ENCODE data around the gene ADCY4. TPM values are rescaled to one million over a fixed set of nuclear protein-coding genes. Genes with fewer than 3 reads are reported as not detected.

ADCY4 gene
- total and polyA plus RNA-seq, 10 of the 15 experiments (the other 5 are each of a cell fraction or from before 2014, with no cell fraction given), result 0.05 to 0.87 (median 0.21) TPM; not detected in 1

GRCh38 chr14:24297190-24297964 lies 37.5 kb downstream of the ADCY4 start:
- no peaks in the 10 kb centered on the region for H3K27me3 ChIP-seq (replicated peaks in 1 of 2; ENCODE audit: control insufficient read depth in 2 of 2, insufficient read depth in 2 of 2, low read length in 1 of 2)
- peaks cover 23% of the 10 kb centered on the region for H3K79me2 ChIP-seq (ENCODE audit: control insufficient read depth, insufficient read depth, low read length)
- CTCF ChIA-PET, result interaction anchor here (0.6 to 13.4 kb wide), 33 partner anchors 11 to 692 kb away, joined by 3 to 368 read pairs (median 5); partner anchors contain the start of genes CHMP4A, CIDEB, DCAF11 and IPO4
- RAD21 ChIA-PET (ENCODE audit: unreplicated experiment), result interaction anchor here (1.0 to 7.8 kb wide), 20 partner anchors 10 to 239 kb away, joined by 3 to 231 read pairs (median 8); partner anchors contain the start of genes CHMP4A, CIDEB, DCAF11 and IPO4
- H3K9ac ChIP-seq (ENCODE audit: control insufficient read depth, insufficient read depth, low read length), result peak overlapping the region; percentile 2; the same call in 1 of the 2 replicates
- peaks cover 3 to 29% of the 10 kb centered on the region in 2 experiments; a peak in 2 of 4 replicates for H3K36me3 ChIP-seq (ENCODE audit: control insufficient read depth in 2 of 2, insufficient read depth in 2 of 2, low read length in 1 of 2)
- ATAC-seq, result peak; percentile 47
- SMC1A ChIA-PET (ENCODE audit: uncharacterized antibody, unreplicated experiment), result interaction anchor here (0.8 to 10.1 kb wide), 21 partner anchors 10 to 239 kb away, joined by 3 to 201 read pairs (median 6); partner anchors contain the start of genes CHMP4A, CIDEB, DCAF11 and IRF9
- H3K4me1 ChIP-seq (ENCODE audit: control insufficient read depth, insufficient read depth, low read length), result peaks cover 25% of the 10 kb centered on the region
- H4K20me1 ChIP-seq (ENCODE audit: control insufficient read depth, insufficient read depth), result no peaks in the 10 kb centered on the region
- peak overlapping the region; percentile 27 for H3K27ac ChIP-seq (ENCODE audit: control insufficient read depth, insufficient read depth)
- BruUV-seq (replicated peaks), result no TSS peak
- in situ Hi-C loops (cut with MboI) (loop anchor here (5.0 kb wide), 1 partner anchor 55 kb away; the partner anchor contains the start of gene TINF2), intact Hi-C loops (cut with micrococcal nuclease; ENCODE audit: unreplicated experiment) (loop anchor here (1.0 to 5.0 kb wide), 8 partner anchors 18 to 283 kb away; partner anchors contain the start of genes IPO4, MDP1, PCK2 and PSME2)
- H3K4me2 ChIP-seq (ENCODE audit: control insufficient read depth, insufficient read depth), result peak overlapping the region; percentile 31; the same call in 1 of the 2 replicates
- no peaks in the 10 kb centered on the region for H3K9me3 ChIP-seq (replicated peaks; ENCODE audit: control insufficient read depth, insufficient read depth, low read length)
- peak overlapping the region; percentile 56 for H2AFZ ChIP-seq (ENCODE audit: control insufficient read depth, low read depth, low read length)
- 28% methylated on average over 5 of the region's 5 CpGs for whole genome bisulfite sequencing (ENCODE audit: insufficient coverage, insufficient replicate concordance, low lambda C conversion rate, missing lambda C conversion rate)
- POLR2A ChIA-PET, result interaction anchor here (0.8 to 9.0 kb wide), 14 partner anchors 10 to 239 kb away, joined by 3 to 118 read pairs (median 4); partner anchors contain the start of genes CHMP4A, CIDEB, MDP1 and RABGGTA
- TF ChIP-seq YY1 (IDR thresholded peaks at IDR 0.05; ENCODE audit: low read depth, low read length) (no peak), RAD21 (IDR thresholded peaks at IDR 0.05; ENCODE audit: insufficient read depth, low read depth, low read length) (peak; percentile 40; the same call in 1 of the 2 replicates), EZH2 (IDR thresholded peaks at IDR 0.05; ENCODE audit: borderline replicate concordance, control insufficient read depth, low read depth, low read length) (no peak), ETV6 (conservative IDR thresholded peaks at IDR 0.05 in 1 of 2, IDR thresholded peaks at IDR 0.05 in 1 of 2; ENCODE audit: borderline replicate concordance in 1 of 2, low read depth in 1 of 2) (no peak), ATF2 (IDR thresholded peaks at IDR 0.05; ENCODE audit: low read length) (0 out of 2 replicates have a peak, but pooled peaks have one; percentile 11), ZSCAN29 (IDR thresholded peaks at IDR 0.05) (no peak), PAX8 (IDR thresholded peaks at IDR 0.05) (no peak), CTCF (IDR thresholded peaks at IDR 0.05 in 2 of 3, conservative IDR thresholded peaks at IDR 0.05 in 1 of 3; ENCODE audit: control insufficient read depth in 2 of 3, extremely low read depth in 1 of 3, insufficient read depth in 1 of 3, low read depth in 3 of 3, low read length in 3 of 3) (peak; percentile 25 to 50 (median 29); a peak in 4 of 6 replicates), SMC3 (IDR thresholded peaks at IDR 0.05; ENCODE audit: borderline replicate concordance, low read length) (peak; percentile 31; the same call in 1 of the 2 replicates)
- TF ChIP-seq, protein P1, sequence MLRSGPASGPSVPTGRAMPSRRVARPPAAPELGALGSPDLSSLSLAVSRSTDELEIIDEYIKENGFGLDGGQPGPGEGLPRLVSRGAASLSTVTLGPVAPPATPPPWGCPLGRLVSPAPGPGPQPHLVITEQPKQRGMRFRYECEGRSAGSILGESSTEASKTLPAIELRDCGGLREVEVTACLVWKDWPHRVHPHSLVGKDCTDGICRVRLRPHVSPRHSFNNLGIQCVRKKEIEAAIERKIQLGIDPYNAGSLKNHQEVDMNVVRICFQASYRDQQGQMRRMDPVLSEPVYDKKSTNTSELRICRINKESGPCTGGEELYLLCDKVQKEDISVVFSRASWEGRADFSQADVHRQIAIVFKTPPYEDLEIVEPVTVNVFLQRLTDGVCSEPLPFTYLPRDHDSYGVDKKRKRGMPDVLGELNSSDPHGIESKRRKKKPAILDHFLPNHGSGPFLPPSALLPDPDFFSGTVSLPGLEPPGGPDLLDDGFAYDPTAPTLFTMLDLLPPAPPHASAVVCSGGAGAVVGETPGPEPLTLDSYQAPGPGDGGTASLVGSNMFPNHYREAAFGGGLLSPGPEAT (IDR thresholded peaks at IDR 0.05; ENCODE audit: low read depth), result no peak
- H3K4me3 ChIP-seq, result no peak overlapping the region
- no peak for DNase-seq (ENCODE audit: low read depth, low spot score)
- no peak for FAIRE-seq
